HG02798 (cell line): Measurements from ENCODE around the gene ELOVL5.
"Not testable (repeated sequence)": the region's sequence is repeated elsewhere in the genome, so short reads cannot be mapped to it uniquely, and the experiment has no call there.

Source experiments
- ATAC-seq: cut with Tn5 transposase; IDR thresholded peaks from one replicate; pipeline ENCODE4 v1.9.1; 2021; ENCODE audit warnings: mild to moderate bottlenecking; ENCODE audit not compliant: unreplicated experiment, poor library complexity

Gene ELOVL5

DNA sequence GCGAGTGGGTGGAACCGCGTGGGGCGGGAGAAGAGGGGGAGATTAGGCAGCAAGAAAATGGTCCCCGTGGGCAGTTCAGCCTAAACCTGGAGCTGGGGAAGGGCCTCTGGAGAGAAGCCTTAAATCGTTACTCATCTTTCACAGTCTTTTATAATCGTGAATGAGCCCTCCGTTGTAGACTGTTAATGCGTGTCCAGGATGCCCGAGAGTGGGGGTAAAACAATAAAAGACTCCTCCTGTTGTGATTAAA, 11.0 kb upstream of the ELOVL5 start:
- ATAC-seq = no peak

DNA sequence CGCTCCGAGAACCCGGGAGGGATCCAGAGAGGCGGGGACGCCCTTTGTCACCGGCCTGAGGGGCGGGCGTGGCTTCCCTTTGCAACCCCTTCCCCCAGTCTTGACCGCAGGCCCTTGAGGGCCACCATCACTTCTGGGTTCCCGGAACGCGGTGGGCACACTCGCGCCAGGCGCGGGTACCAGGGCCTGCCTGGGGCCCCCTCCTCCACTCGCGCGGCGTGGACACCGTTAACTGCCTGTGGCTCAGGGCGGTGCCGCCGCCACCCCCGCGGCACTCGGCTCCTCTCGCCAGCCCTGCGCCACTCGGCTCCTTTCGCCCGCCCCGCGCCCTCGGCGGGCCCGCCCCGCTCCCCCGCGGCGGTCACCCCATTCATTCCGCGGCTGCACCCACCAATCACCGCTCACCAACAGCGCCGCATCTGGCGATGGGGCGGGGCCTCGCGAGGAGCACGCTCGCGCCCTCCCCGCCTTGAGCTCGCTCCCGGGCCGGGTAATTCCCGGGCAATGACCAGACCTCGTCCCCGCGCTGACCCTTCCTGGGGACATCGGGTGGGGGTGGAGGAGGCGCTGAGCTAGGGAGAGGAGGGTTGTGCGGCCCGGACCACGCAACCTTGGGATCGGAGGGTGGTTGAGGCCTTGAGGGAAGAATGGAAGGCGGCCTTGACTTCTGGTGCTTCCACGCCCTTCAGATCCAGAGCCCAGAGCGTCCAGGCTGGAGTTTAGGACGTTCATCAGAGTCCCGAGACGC, 10.5 kb upstream of the ELOVL5 start:
- ATAC-seq = peak; percentile 98

- peak; percentile 2 for ATAC-seq
Observed at GRCh38 chr6:53358440-53359094, 9.8 kb upstream of the ELOVL5 start.

DNA sequence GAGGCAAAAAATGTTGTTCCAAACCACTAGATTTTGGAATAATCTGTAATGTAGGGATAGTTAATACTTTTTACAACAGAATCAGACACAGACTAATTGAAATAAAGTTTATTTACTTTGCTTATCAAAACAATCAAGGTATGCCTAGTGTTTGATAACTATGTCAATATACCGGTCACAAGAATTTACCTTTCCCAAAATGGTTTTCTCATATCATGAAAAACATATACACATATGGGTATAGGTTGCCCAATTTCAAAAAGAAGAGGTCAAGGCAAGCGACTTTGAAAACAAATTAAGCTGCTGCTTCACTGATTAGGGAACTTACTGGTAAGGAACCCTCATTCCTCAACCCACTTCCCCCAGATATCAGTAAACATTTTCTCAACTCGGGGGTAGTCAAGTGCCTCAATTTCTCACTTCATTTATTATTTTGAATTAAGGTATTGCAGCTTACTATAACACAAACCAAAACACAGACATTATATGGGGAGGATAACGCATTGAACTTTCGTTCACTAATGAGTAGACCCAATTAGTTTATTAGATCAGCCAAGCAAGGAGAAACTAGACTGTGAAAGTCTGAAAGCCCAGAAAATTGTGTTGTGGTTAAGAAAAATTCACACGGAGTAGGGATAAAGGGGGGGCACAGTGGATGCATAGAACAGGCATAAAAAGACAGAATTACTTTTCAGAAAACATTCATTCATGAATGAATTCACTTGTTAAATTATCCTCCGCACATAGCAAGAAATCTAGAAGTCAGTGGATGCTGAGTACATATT, 9.0 kb upstream of the ELOVL5 start:
- ATAC-seq = no peak

GRCh38 chr6:53353624-53354023, 4.9 kb upstream of the ELOVL5 start:
- ATAC-seq = no peak

GRCh38 chr6:53352360-53352759, 3.6 kb upstream of the ELOVL5 start:
- no peak for ATAC-seq

GRCh38 chr6:53349209-53349693, 501 bp upstream of the ELOVL5 start:
- no peak for ATAC-seq

GRCh38 chr6:53347921-53348370, 804 bp downstream of the ELOVL5 start:
- peak; percentile 23 for ATAC-seq

DNA sequence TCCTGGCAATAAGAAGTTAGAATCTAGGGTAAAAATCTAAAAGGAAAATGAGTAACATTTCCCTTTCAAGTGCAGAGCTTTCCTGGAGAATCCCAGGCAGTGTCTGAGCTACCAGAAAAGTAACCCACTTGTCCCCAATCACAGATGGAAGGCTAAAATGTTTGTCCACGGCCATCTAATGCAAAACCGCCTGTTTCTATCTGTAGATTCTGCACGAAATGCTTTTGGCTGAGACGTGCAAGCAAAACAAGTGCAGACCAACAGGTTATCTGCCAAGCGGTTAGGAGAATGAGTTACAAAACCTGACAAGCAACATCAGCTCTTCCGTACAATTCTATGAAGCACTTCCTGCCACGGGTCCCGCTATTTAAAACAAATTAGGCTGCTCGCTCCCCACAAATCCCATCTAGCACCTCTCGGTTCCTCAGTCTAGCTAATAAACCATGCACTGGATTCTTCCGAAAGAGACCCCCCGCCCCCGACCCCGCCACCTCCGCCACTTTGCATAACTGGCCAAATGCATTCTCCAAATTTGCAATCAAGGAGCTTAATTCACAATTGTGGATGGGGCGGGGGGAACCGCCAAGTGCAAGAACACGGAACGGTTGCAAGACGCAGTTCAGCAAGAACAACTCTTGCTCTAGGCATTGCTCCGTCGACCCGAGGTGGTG, 1.4 kb downstream of the ELOVL5 start:
- ATAC-seq = peak; percentile 1

GRCh38 chr6:53346049-53346448, 2.7 kb downstream of the ELOVL5 start:
- not testable (repeated sequence) for ATAC-seq

GRCh38 chr6:53344969-53345368, 3.8 kb downstream of the ELOVL5 start:
- ATAC-seq = no peak

- no peak for ATAC-seq
Observed at GRCh38 chr6:53343092-53343491, 5.7 kb downstream of the ELOVL5 start.

DNA sequence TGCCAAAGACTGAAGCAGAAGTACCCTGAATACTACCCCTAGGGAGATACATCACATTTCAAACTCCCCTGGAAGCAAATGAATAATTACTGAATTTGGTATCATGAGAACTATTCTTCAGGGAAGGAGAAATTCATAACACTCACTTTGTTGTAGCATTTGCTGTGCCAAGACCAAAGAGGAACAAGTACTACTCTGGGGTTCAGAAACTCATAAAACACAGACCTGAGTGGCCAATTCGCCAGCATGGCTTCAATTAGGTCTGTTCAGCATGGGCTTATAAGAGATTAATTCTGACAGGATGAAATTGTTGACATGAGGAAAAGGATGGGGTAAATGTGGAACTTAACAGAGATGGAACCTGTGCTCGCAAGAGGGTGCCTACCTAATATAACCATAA, 6.5 kb downstream of the ELOVL5 start:
- ATAC-seq = no peak

GRCh38 chr6:53340536-53340935, 8.2 kb downstream of the ELOVL5 start:
- ATAC-seq = no peak

DNA sequence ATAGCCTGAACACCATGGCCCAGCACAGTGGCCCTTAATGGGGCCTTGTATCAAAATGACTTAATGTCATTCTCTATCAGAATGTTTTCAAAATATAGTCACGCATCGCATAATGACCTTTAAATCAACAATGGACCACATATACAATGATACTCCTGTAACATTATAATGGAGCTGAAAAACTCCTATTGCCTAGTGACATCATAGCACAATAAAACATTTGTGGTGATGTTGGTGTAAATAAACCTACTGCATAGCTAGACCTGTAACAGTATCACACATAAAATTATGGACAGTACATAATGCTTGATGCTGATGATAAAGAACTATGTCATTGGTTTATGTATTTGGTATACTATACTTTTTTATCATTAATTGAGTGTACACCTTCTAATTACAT, 9.3 kb downstream of the ELOVL5 start:
- no peak for ATAC-seq

GRCh38 chr6:53338304-53338703, 10.4 kb downstream of the ELOVL5 start:
- no peak for ATAC-seq

GRCh38 chr6:53336070-53336469, 12.7 kb downstream of the ELOVL5 start:
- ATAC-seq = no peak

- ATAC-seq = peak; percentile 74
Observed at GRCh38 chr6:53335224-53335994, 13.3 kb downstream of the ELOVL5 start.

DNA sequence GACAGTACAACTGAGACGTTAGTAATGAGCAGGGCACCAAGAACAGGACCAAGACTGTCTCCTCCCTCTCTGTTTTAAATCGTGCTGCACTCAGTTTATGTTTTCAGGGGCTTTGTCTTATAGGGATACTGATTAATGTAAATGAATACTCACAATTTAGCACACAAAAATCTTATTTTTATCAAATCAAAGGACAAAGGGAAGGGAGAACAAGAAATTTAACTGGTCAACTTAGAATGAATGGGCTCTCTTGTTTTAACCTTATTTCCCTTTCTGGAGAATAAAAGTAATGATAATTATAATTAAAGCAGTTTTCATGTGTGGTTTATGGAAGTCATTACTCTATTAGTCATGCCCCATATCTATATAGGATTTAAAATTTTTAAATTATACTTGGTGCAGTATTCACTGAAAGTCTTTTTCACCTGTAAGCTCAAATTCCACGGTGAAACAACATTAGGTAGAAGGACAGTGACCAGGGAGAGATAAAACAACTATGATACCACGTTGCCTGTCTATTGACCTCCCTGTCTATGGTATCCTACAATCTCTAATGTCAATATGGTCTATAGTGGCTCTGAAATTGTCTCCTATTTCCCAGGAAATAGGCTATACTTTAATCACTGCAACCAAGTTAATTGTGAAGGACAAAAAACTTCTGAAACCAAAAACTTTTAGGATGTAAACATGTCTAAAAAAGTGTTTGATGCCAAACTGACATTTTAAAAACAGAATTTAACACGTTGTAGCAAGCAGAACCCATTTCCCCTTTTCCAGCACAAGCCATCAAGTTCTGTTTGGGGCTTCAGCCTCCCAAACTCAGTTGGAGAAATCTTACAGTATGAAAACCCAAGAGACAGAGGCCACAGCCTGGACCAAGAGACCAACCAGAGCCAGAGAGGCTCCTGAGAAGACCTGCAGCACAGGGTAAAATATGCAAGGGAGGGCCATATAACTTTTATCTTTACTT, 15.0 kb downstream of the ELOVL5 start:
- no peak for ATAC-seq
